WTC11 (cell line): ENCODE measurements around the gene SIRPB2. TPM values are rescaled to one million over a fixed set of nuclear protein-coding genes. Genes with fewer than 3 reads are reported as not detected.

Experiments used
- ATAC-seq: fragments of 200-7000 bp; cut with Tn5 transposase; 2 replicates; pipeline ENCODE4 v1.10.0; 2021; ENCODE audit warnings: mild to moderate bottlenecking, moderate library complexity
- CTCF ChIA-PET: fragments of 300-600 bp; sonication (Branson Sonifier 250); formaldehyde crosslinking; loops from one replicate; lab custom pipeline; 2021; ENCODE audit warnings: antibody characterized with exemption; lab: Charles Lee
- POLR2A ChIA-PET: fragments of 350-600 bp; sonication (Branson Sonifier 250); formaldehyde crosslinking; loops from one replicate; lab custom pipeline; 2021; ENCODE audit warnings: antibody characterized with exemption; lab: Charles Lee
- DNase-seq: peaks from one replicate; pipeline ENCODE4 v3.0.0; 2021; ENCODE audit warnings: low spot score
- H3K27ac Mint-ChIP-seq: 2 replicates; pipeline ENCODE4 v1.8.0; 2021; ENCODE audit warnings: mixed read lengths
- H3K27me3 Mint-ChIP-seq: 2 replicates; pipeline ENCODE4 v1.8.0; 2021; ENCODE audit warnings: low read depth, mild to moderate bottlenecking, moderate library complexity, mixed read lengths
- H3K36me3 Mint-ChIP-seq: 2 replicates; pipeline ENCODE4 v1.8.0; 2021; ENCODE audit warnings: mixed read lengths
- H3K4me1 Mint-ChIP-seq: 2 replicates; pipeline ENCODE4 v1.8.0; 2022; ENCODE audit warnings: mixed read lengths
- H3K4me3 Mint-ChIP-seq: 2 replicates; pipeline ENCODE4 v1.8.0; 2021; ENCODE audit warnings: mild to moderate bottlenecking, moderate library complexity, mixed read lengths
- H3K9me3 Mint-ChIP-seq: 2 replicates; pipeline ENCODE4 v1.8.0; 2021; ENCODE audit warnings: mixed read lengths
- ATF2 ChIP-seq: sonication (generic); formaldehyde crosslinking; IDR thresholded peaks from 2 replicates; pipeline ENCODE4 v1.8.1; 2022; ENCODE audit warnings: low read depth, missing genetic modification reagents, borderline replicate concordance
- CDX4 ChIP-seq: fragments of 250-450 bp; sonication (Bioruptor Pico); IDR thresholded peaks from 2 replicates; pipeline ENCODE4 v1.9.0; 2021; ENCODE audit warnings: moderate library complexity, mild to moderate bottlenecking, inconsistent platforms, borderline replicate concordance
- CTCF ChIP-seq: fragments of 200-600 bp; IDR thresholded peaks from 2 replicates; pipeline ENCODE4 v1.8.0; 2022; ENCODE audit warnings: antibody characterized with exemption
- E2F1 ChIP-seq: sonication (generic); formaldehyde crosslinking; IDR thresholded peaks from 2 replicates; pipeline ENCODE4 v1.8.0; 2022; ENCODE audit warnings: mild to moderate bottlenecking, missing genetic modification reagents
- E2F4 ChIP-seq: sonication (generic); formaldehyde crosslinking; IDR thresholded peaks from 2 replicates; pipeline ENCODE4 v1.8.1; 2022; ENCODE audit warnings: low read depth, mild to moderate bottlenecking, moderate library complexity, missing genetic modification reagents, borderline replicate concordance
- ETV6 ChIP-seq: sonication (generic); formaldehyde crosslinking; IDR thresholded peaks from 2 replicates; pipeline ENCODE4 v1.8.1; 2022; ENCODE audit warnings: mild to moderate bottlenecking, missing genetic modification reagents
- FOXJ3 ChIP-seq: sonication (generic); formaldehyde crosslinking; IDR thresholded peaks from 2 replicates; pipeline ENCODE4 v1.9.0; 2021; ENCODE audit warnings: missing genetic modification reagents, mild to moderate bottlenecking, borderline replicate concordance
- FOXP1 ChIP-seq: sonication (generic); formaldehyde crosslinking; IDR thresholded peaks from 2 replicates; pipeline ENCODE4 v1.8.0; 2022; ENCODE audit warnings: missing genetic modification reagents, mild to moderate bottlenecking, moderate library complexity, borderline replicate concordance
- HMGXB4 ChIP-seq: sonication (generic); formaldehyde crosslinking; IDR thresholded peaks from 2 replicates; pipeline ENCODE4 v1.8.1; 2023; ENCODE audit warnings: mild to moderate bottlenecking, moderate library complexity, missing genetic modification reagents
- JUN ChIP-seq: sonication (generic); formaldehyde crosslinking; IDR thresholded peaks from 2 replicates; pipeline ENCODE4 v1.8.0; 2023; ENCODE audit warnings: mild to moderate bottlenecking, missing genetic modification reagents
- NFATC4 ChIP-seq: fragments of 250-450 bp; sonication (Bioruptor Pico); IDR thresholded peaks from 2 replicates; pipeline ENCODE4 v1.9.0; 2021; ENCODE audit warnings: mild to moderate bottlenecking
- OVOL2 ChIP-seq: fragments of 250-450 bp; sonication (Bioruptor Pico); IDR thresholded peaks from 2 replicates; pipeline ENCODE4 v1.9.0; 2021; ENCODE audit warnings: mild to moderate bottlenecking, borderline replicate concordance
- PRRX2 ChIP-seq: fragments of 250-450 bp; sonication (Bioruptor Pico); IDR thresholded peaks from 2 replicates; pipeline ENCODE4 v1.8.0; 2021; ENCODE audit warnings: mild to moderate bottlenecking
- TP53 ChIP-seq: sonication (generic); formaldehyde crosslinking; IDR thresholded peaks from 2 replicates; pipeline ENCODE4 v1.8.1; 2023; ENCODE audit warnings: mild to moderate bottlenecking, missing genetic modification reagents
- USF1 ChIP-seq: sonication (generic); formaldehyde crosslinking; IDR thresholded peaks from 2 replicates; pipeline ENCODE4 v1.8.0; 2022; ENCODE audit warnings: mild to moderate bottlenecking, missing genetic modification reagents
- ZNF121 ChIP-seq: sonication (generic); formaldehyde crosslinking; IDR thresholded peaks from 2 replicates; pipeline ENCODE4 v1.8.0; 2023; ENCODE audit warnings: missing genetic modification reagents
- ZNF232 ChIP-seq: sonication (generic); formaldehyde crosslinking; IDR thresholded peaks from 2 replicates; pipeline ENCODE4 v1.8.0; 2022; ENCODE audit warnings: mild to moderate bottlenecking, missing genetic modification reagents
- ZNF317 ChIP-seq: sonication (generic); formaldehyde crosslinking; IDR thresholded peaks from 2 replicates; pipeline ENCODE4 v1.8.1; 2023; ENCODE audit warnings: low read depth, mild to moderate bottlenecking, moderate library complexity, missing genetic modification reagents, borderline replicate concordance
- ZNF396 ChIP-seq: fragments of 250-450 bp; sonication (Bioruptor Pico); IDR thresholded peaks from 2 replicates; pipeline ENCODE4 v1.8.0; 2021; ENCODE audit warnings: mild to moderate bottlenecking, moderate library complexity, borderline replicate concordance
- ZNF416 ChIP-seq: fragments of 250-450 bp; sonication (Bioruptor Pico); IDR thresholded peaks from 2 replicates; pipeline ENCODE4 v1.9.0; 2021; ENCODE audit warnings: mild to moderate bottlenecking, inconsistent platforms
- ZNF423 ChIP-seq: fragments of 250-450 bp; sonication (Bioruptor Pico); IDR thresholded peaks from 2 replicates; pipeline ENCODE4 v2.1.2; 2022; ENCODE audit warnings: mild to moderate bottlenecking, moderate library complexity
- ZNF512 ChIP-seq: sonication (generic); formaldehyde crosslinking; IDR thresholded peaks from 2 replicates; pipeline ENCODE4 v1.8.1; 2022; ENCODE audit warnings: missing genetic modification reagents, borderline replicate concordance
- total RNA-seq: library from RNA; stranded (reverse); gene quantifications from 3 replicates; pipeline ENCODE4 v1.2.3, GENCODE V29; 2021

Gene SIRPB2
- total RNA-seq, 1 experiment from 2014 or later, result not detected

GRCh38 chr20:1472556-1473245 lies 18.5 kb downstream of the SIRPB2 start:
- Mint-ChIP-seq H3K9me3 (no peaks in the 10 kb centered on the region), H3K27ac (no peak overlapping the region), H3K36me3 (no peaks in the 10 kb centered on the region), H3K4me1 (peaks cover 14% of the 10 kb centered on the region), H3K4me3 (no peak overlapping the region), H3K27me3 (peaks cover 14% of the 10 kb centered on the region)
- DNase-seq (no peak), ATAC-seq (no peak)
- no peak for TF ChIP-seq PRRX2 (CRISPR knock-in tag)
- no peak for TF ChIP-seq OVOL2 (CRISPR knock-in tag)
- no peak for TF ChIP-seq FOXJ3 (CRISPR knock-in tag)
- no peak for TF ChIP-seq NFATC4 (CRISPR knock-in tag)
- TF ChIP-seq ZNF232, result no peak
- no peak for TF ChIP-seq USF1
- TF ChIP-seq ZNF121, result no peak
- no peak for TF ChIP-seq CDX4 (CRISPR knock-in tag)
- TF ChIP-seq JUN, result no peak
- TF ChIP-seq ZNF512 (CRISPR knock-in tag), result no peak
- TF ChIP-seq ZNF416 (CRISPR knock-in tag), result no peak
- no peak for TF ChIP-seq ZNF396 (CRISPR knock-in tag)
- ChIA-PET POLR2A (no interaction called here), CTCF (interaction anchor here (3.2 kb wide), 1 partner anchor 31 kb away, joined by 31 read pairs; no protein-coding TSS in a partner anchor)

- peaks cover 21% of the 10 kb centered on the region for H3K4me1 Mint-ChIP-seq
- no peak overlapping the region for H3K27ac Mint-ChIP-seq
- ChIA-PET POLR2A (no interaction called here), CTCF (interaction anchor here (1.0 kb wide), 1 partner anchor 33 kb away, joined by 3 read pairs; no protein-coding TSS in a partner anchor)
- no peak overlapping the region for H3K4me3 Mint-ChIP-seq
- DNase-seq (no peak), ATAC-seq (no peak)
- peaks cover 8% of the 10 kb centered on the region for H3K27me3 Mint-ChIP-seq
- H3K9me3 Mint-ChIP-seq, result no peaks in the 10 kb centered on the region
- H3K36me3 Mint-ChIP-seq, result no peaks in the 10 kb centered on the region
- TF ChIP-seq ATF2, result no peak
- no peak for TF ChIP-seq ZNF317 (CRISPR knock-in tag)
- TF ChIP-seq E2F1 (CRISPR knock-in tag), result no peak
- no peak for TF ChIP-seq HMGXB4
- no peak for TF ChIP-seq E2F4
- TF ChIP-seq CTCF, result no peak
- TF ChIP-seq ZNF416 (CRISPR knock-in tag), result no peak
- no peak for TF ChIP-seq ZNF423 (CRISPR knock-in tag)
- no peak for TF ChIP-seq ETV6
- no peak for TF ChIP-seq FOXJ3 (CRISPR knock-in tag)
- TF ChIP-seq FOXP1 (CRISPR knock-in tag), result no peak
- no peak for TF ChIP-seq TP53 (CRISPR knock-in tag)
Measured at GRCh38 chr20:1471242-1471641, 20.0 kb downstream of the SIRPB2 start.
